ENCODE measurements around the gene MTCL1. TPM values are rescaled to one million over a fixed set of nuclear protein-coding genes. Genes with fewer than 3 reads are reported as not detected.

Gene MTCL1
- total and polyA plus RNA-seq, 10 of the 15 experiments (the other 5 are each of a cell fraction or from before 2014, with no cell fraction given), result 0.03 to 0.36 (median 0.13) TPM; not detected in 4

DNA sequence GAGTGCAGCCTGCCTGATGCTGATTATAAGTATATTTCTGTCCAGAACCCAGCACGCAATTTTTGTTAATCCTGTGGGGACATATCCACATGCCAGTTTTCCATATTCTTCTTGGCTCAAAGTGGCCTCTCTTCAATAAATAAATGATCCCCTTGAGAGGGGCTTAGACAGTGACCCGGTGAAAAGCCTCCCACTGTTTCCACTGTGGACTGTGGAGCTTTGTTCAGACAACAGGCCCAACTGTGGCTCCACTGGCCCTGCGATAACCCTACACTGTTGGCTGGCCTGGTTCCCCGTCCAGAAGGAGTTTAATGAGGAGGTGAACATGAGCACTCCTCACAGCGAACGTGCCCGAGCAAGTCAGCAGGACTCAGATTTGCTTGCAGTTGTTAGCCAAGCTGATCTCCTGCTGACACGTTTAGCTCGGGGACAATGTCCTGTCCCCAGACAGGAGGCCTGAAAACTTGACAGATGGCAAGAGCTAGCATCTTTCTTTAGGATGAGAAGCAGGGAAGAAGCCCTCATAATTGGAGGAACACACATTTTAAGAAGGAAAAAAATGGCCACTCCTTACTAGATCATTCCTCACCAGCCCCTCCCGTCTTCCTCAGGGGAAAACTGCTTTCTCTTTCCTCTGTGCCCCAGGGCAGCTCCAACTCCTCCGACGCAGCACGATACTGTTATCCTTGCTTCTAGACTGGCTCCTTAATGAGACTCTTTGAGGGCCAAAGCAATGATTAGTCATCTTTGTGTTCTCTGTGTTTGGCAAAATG, 20.0 kb upstream of the MTCL1 start:
- intact Hi-C loops (cut with micrococcal nuclease; ENCODE audit: unreplicated experiment) (no loop called here), in situ Hi-C loops (cut with MboI) (no loop called here)
- Histone ChIP-seq H3K9me3 (replicated peaks; ENCODE audit: control insufficient read depth, insufficient read depth, low read length) (no peaks in the 10 kb centered on the region), H2AFZ (ENCODE audit: control insufficient read depth, low read depth, low read length) (no peak overlapping the region), H3K27ac (ENCODE audit: control insufficient read depth, insufficient read depth) (no peak overlapping the region), H3K4me3 (no peak overlapping the region), H3K9ac (ENCODE audit: control insufficient read depth, insufficient read depth, low read length) (no peak overlapping the region), H3K4me2 (ENCODE audit: control insufficient read depth, insufficient read depth) (no peak overlapping the region), H4K20me1 (ENCODE audit: control insufficient read depth, insufficient read depth) (no peaks in the 10 kb centered on the region), H3K79me2 (ENCODE audit: control insufficient read depth, insufficient read depth, low read length) (no peaks in the 10 kb centered on the region), H3K36me3 (ENCODE audit: control insufficient read depth in 2 of 2, insufficient read depth in 2 of 2, low read length in 1 of 2) (no peaks in the 10 kb centered on the region), H3K4me1 (ENCODE audit: control insufficient read depth, insufficient read depth, low read length) (no peaks in the 10 kb centered on the region), H3K27me3 (replicated peaks in 1 of 2; ENCODE audit: control insufficient read depth in 2 of 2, insufficient read depth in 2 of 2, low read length in 1 of 2) (peaks cover 0 to 2% of the 10 kb centered on the region in 2 experiments; a peak in 3 of 4 replicates)
- TF ChIP-seq PRDM15 (CRISPR knock-in tag; IDR thresholded peaks at IDR 0.05) (no peak), SRF (IDR thresholded peaks at IDR 0.05; ENCODE audit: low read depth in 2 of 2, low read length in 2 of 2) (no peak)
- ChIA-PET RAD21 (ENCODE audit: unreplicated experiment) (interaction anchor here (1.5 kb wide), 1 partner anchor 11 kb away, joined by 3 read pairs; no protein-coding TSS in a partner anchor), POLR2A (no interaction called here), SMC1A (ENCODE audit: uncharacterized antibody, unreplicated experiment) (no interaction called here), CTCF (interaction anchor here (2.7 kb wide), 1 partner anchor 11 kb away, joined by 12 read pairs; no protein-coding TSS in a partner anchor)
- FAIRE-seq, result no peak
- BruUV-seq (replicated peaks), result no TSS peak
- DNase-seq (ENCODE audit: low read depth, low spot score), result no peak
- ATAC-seq, result no peak
- WGBS (ENCODE audit: insufficient coverage, insufficient replicate concordance, low lambda C conversion rate, missing lambda C conversion rate), result 64% methylated on average over 13 of the region's 13 CpGs

Measured in GM12878 (cell line).